KOPT-K1 (cell line): ENCODE results near the gene TRPM3.

Experiments
- H3K27ac ChIP-seq: fragments of 200-600 bp; sonication (generic); 2 replicates; pipeline ENCODE4 v1.5.1; 2016; ENCODE audit warnings: antibody characterized with exemption, mild to moderate bottlenecking, low read depth, low read length; ENCODE audit not compliant: poor library complexity, severe bottlenecking
- H3K36me3 ChIP-seq: fragments of 200-600 bp; sonication (generic); 2 replicates; pipeline ENCODE4 v1.5.1; 2017; ENCODE audit warnings: antibody characterized with exemption, mild to moderate bottlenecking, low read length, moderate library complexity; ENCODE audit not compliant: insufficient read depth
- H3K9me3 ChIP-seq: fragments of 200-600 bp; sonication (generic); 2 replicates; pipeline ENCODE4 v1.5.1; 2017; ENCODE audit warnings: antibody characterized with exemption, low read length, mild to moderate bottlenecking; ENCODE audit not compliant: insufficient read depth, poor library complexity, severe bottlenecking

The TRPM3 gene

GRCh38 chr9:70542311-70542931 is 579.0 kb downstream of the TRPM3 start:
- Histone ChIP-seq H3K9me3 (no peaks in the 10 kb centered on the region), H3K27ac (no peak overlapping the region), H3K36me3 (no peaks in the 10 kb centered on the region)

- H3K9me3 ChIP-seq = no peaks in the 10 kb centered on the region
- H3K36me3 ChIP-seq = no peaks in the 10 kb centered on the region
- no peak overlapping the region for H3K27ac ChIP-seq
These were observed 581.4 kb downstream of the TRPM3 start for GRCh38 chr9:70540016-70540415.

GRCh38 chr9:70539526-70539925 is 581.9 kb downstream of the TRPM3 start:
- no peaks in the 10 kb centered on the region for H3K9me3 ChIP-seq
- no peak overlapping the region for H3K27ac ChIP-seq
- no peaks in the 10 kb centered on the region for H3K36me3 ChIP-seq

- Histone ChIP-seq H3K27ac (no peak overlapping the region), H3K9me3 (no peaks in the 10 kb centered on the region), H3K36me3 (no peaks in the 10 kb centered on the region)
These were observed 582.4 kb downstream of the TRPM3 start for GRCh38 chr9:70539001-70539400.

GRCh38 chr9:70537084-70537483 is 584.3 kb downstream of the TRPM3 start:
- Histone ChIP-seq H3K27ac (no peak overlapping the region), H3K9me3 (no peaks in the 10 kb centered on the region), H3K36me3 (no peaks in the 10 kb centered on the region)

- H3K9me3 ChIP-seq = no peaks in the 10 kb centered on the region
- no peak overlapping the region for H3K27ac ChIP-seq
- no peaks in the 10 kb centered on the region for H3K36me3 ChIP-seq
These were observed 585.7 kb downstream of the TRPM3 start for GRCh38 chr9:70535546-70536323.

- Histone ChIP-seq H3K36me3 (no peaks in the 10 kb centered on the region), H3K9me3 (no peaks in the 10 kb centered on the region), H3K27ac (no peak overlapping the region)
These were observed 587.0 kb downstream of the TRPM3 start for GRCh38 chr9:70534471-70534870.

GRCh38 chr9:70534061-70534460 is 587.4 kb downstream of the TRPM3 start:
- Histone ChIP-seq H3K27ac (no peak overlapping the region), H3K36me3 (no peaks in the 10 kb centered on the region), H3K9me3 (no peaks in the 10 kb centered on the region)

- no peak overlapping the region for H3K27ac ChIP-seq
These were observed 587.9 kb downstream of the TRPM3 start for GRCh38 chr9:70533492-70533891.

GRCh38 chr9:70532716-70533115 is 588.7 kb downstream of the TRPM3 start:
- Histone ChIP-seq H3K9me3 (no peaks in the 10 kb centered on the region), H3K36me3 (no peaks in the 10 kb centered on the region), H3K27ac (no peak overlapping the region)

More at GRCh38 chr9:70533492-70533891, 587.9 kb downstream of the TRPM3 start:
- Histone ChIP-seq H3K36me3 (no peaks in the 10 kb centered on the region), H3K9me3 (no peaks in the 10 kb centered on the region)

- Histone ChIP-seq H3K27ac (no peak overlapping the region), H3K9me3 (no peaks in the 10 kb centered on the region), H3K36me3 (no peaks in the 10 kb centered on the region)
These were observed 590.1 kb downstream of the TRPM3 start for GRCh38 chr9:70531311-70531710.

GRCh38 chr9:70530716-70531115 is 590.7 kb downstream of the TRPM3 start:
- Histone ChIP-seq H3K27ac (no peak overlapping the region), H3K36me3 (no peaks in the 10 kb centered on the region), H3K9me3 (no peaks in the 10 kb centered on the region)

- Histone ChIP-seq H3K9me3 (no peaks in the 10 kb centered on the region), H3K36me3 (no peaks in the 10 kb centered on the region), H3K27ac (no peak overlapping the region)
These were observed 591.6 kb downstream of the TRPM3 start for GRCh38 chr9:70529833-70530232.

GRCh38 chr9:70529377-70529776 is 592.0 kb downstream of the TRPM3 start:
- no peak overlapping the region for H3K27ac ChIP-seq
- H3K36me3 ChIP-seq = no peaks in the 10 kb centered on the region
- H3K9me3 ChIP-seq = no peaks in the 10 kb centered on the region

GRCh38 chr9:70526902-70527301 is 594.5 kb downstream of the TRPM3 start:
- no peak overlapping the region for H3K27ac ChIP-seq

GRCh38 chr9:70525519-70525918 is 595.9 kb downstream of the TRPM3 start:
- H3K36me3 ChIP-seq = no peaks in the 10 kb centered on the region
- H3K27ac ChIP-seq = no peak overlapping the region

More at GRCh38 chr9:70526902-70527301, 594.5 kb downstream of the TRPM3 start:
- Histone ChIP-seq H3K9me3 (no peaks in the 10 kb centered on the region), H3K36me3 (no peaks in the 10 kb centered on the region)

More at GRCh38 chr9:70525519-70525918, 595.9 kb downstream of the TRPM3 start:
- no peaks in the 10 kb centered on the region for H3K9me3 ChIP-seq
